Superior temporal gyrus (tissue), 1 donor: ENCODE data around the gene INTS1.

Source experiments
- DNase-seq: peaks from one replicate; pipeline ENCODE4 v3.0.0-alpha.2; 2016; ENCODE audit errors: extremely low spot score

Gene INTS1

DNA sequence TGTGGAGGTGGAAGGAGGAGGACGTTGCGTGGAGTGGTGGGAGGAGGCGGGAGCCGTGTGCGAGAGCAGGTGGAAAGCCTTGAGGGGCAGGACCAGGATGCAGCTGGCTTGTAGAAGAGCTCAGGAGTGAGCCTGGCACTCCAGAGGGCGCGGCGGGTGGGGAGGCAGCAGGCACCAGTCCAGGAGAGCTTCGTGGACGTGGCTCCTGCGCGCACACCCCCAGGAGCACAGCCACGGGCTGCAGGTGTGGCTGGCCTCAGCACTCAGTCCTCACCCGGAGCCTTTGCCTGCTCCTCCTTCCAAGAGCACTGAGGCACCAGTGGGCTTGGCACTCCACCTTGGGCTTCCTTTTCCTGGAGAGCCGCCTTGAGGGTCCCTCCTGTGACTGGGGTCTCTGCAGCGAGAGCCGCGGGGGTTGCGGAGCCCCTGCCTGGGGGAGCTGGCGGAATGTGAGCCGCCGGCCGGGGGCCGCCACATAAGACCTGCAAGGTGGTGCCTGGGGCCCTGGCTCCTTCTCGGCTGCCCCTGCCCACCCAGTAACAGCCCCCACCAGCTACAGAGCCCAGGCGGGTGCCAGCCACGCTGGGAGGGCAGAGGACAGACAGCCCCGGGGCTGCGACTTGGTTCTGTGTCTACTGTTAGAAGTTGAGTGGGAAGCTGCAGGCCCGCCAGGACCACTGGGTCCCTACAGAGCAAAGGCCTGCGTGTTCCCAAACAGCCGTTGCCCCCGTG, 37.4 kb upstream of the INTS1 start:
- no peak for DNase-seq

DNA sequence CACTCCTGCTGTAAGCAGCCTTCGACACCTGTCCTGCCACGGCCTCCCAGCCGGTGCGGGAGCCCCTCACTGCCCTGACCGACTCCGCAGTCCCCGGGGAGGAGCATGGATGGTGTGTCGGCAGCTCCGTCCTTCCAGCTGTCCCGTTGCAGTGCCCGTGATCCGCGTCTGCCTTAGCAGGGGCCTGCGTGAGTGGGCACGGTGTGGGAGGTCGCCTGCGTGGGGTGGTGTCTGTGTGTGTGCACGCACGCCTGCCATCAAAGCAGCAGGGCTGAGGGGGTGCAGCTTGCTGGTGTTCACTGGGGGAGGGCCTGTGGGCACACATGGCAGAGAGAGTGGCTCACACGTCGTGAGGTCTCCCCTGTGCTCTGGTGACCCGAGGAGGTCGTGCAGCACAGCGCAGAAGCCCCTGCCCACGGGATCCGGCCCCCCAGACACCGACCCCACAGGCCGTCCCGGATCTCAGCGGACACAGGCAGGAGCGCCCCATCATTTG, 36.6 kb upstream of the INTS1 start:
- no peak for DNase-seq

- DNase-seq = no peak
Measured at GRCh38 chr7:1539882-1540775, 35.9 kb upstream of the INTS1 start.

- DNase-seq = no peak
Measured at GRCh38 chr7:1539181-1539881, 35.1 kb upstream of the INTS1 start.

- no peak for DNase-seq
Measured at GRCh38 chr7:1538544-1539180, 34.5 kb upstream of the INTS1 start.

DNA sequence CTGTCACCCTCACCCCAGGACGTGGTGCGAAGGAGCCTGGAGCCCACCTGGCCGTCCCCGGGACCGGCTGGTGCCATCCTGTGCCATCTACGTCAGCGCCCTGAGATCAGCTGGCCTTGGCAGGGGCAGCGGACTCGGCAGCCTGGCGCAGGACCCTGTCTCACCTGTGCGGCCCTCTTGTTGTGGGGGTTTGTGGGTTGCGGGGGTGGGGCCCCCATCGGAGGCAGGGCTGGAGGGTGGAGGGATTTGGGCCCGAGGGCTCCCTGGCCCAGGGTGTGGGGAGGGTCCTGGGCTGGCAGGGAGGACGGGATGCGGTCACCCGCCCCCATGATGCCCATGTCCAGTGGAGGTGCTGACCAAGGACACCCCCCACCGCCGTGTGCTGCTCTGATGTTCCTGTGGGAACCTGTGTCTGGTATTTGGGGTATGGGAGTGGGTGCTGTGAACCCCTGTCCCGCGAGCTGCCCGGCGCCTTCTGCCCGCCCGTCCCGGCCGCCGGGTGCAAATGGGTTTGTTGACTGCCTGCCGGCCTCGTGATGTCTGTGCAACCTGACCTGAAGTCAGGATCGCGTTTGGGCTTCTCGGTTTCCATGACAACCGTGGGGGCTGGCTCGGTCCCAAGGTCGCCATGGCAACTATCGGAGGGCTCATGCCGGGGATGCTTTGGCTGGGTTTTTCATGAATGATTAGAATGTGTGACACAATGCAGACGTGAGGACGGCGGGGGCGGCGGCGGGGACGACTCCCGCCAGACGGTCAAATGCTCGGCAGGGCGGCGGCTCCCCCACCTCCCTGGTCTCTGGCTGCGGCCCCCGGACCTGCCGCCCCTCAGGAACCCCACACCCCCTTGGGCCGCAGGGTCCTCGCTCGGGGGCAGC, 33.6 kb upstream of the INTS1 start:
- DNase-seq = peak; percentile 69

GRCh38 chr7:1536743-1537534, 32.8 kb upstream of the INTS1 start:
- peak; percentile 69 for DNase-seq

DNA sequence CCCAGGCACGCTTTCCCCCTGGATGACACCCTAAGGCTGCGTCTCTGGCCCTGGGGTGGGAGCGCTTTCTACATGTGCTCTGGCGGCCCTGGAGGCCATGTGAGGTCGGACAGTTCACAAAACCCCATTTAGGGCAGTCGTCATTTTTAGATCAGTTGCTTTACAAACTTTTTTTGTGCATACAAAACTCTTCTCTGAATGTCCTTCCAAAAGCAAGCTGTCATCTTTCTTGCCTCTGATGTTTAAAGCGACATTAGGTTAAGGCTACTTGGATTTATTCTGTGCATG, 32.2 kb upstream of the INTS1 start:
- no peak for DNase-seq

DNA sequence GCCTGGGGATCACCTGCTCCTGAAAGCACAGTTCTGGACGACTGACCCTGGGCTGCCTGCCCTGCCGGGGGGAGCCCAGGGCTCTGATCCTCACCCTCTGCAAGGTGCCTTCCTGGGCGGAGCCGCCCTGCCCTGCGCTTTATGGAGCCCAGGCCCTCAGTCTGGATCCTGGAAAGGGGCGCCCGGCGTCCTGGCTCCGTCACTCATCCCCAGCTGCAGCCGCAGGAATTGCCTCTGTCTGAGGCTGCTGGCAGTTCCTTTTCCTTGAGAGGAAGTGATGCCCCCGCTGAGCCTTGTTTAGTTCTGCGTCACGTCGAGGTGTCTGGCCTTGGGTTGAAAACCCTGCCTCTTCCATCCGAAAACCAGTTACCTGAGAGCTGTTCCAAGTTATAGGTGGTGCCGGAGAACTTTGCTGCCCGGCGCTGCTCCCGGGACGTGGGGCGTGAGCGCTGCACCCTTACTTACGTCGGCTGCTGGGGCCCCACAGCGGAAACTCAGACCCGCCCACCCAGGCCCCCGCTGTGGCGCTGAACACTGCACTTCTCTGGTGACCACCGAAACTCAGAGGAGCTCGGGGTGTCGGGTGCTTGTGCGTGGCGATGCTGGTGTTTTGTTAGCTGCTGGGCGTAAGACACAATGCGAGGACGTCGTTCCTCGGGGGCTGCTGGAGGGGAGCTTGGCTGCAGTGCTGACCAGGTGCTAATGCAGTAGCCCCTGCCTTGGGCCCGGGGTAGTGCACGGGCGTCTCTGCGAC, 31.7 kb upstream of the INTS1 start:
- DNase-seq = no peak

DNA sequence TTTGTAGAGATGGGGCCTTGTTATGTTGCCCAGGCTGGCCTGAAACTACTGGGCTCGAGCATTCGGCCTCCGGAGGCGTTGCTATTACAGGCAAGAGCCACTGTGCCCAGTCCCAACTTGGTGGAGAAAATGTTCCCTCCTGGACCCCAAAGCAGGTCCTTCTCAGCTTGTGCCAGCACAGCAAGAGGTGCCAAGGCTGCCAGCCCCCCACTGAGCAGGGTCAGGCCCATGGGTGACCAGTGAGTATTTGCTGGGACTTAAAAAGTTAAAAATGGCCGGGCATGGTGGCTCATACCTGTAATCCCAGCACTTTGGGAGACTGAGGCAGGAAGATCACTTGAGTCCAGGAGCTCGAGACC, 30.9 kb upstream of the INTS1 start:
- DNase-seq = no peak

DNA sequence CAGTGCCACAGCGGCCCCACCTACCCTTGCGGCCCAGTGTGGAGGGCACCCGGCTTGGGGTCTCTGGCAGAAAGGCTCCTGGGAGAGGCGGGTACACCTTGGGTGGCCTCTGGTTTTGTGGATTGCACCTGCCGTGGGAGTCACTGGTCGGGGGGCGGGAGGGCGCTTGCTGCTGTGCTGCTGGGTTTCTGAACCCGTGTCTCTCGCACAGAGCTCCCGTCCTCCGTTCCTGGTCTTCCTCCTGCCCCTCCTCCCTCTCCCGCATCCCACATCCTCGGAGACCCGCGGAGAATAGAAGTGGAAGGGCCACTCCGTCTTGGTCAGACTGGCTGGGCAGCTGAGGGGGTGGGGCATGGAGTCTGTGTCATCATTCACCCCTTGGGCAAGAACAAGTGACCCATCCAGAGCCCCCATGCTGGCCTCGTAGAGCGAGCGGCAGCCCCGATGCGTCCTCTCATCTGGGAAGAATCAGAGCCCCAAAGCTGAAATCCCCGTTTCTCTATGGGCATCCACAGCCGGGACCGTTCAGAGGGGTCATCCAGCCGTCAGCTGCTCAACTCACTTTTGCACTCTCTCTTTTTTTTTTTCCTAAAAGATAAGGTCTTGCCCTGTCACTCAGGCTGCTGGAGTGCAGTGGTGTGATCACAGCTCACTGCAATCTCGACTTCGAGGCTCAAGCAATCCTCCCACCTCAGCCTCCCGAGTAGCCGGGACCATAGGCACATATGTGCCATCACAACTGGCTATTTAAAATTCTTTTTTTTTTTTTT, 30.3 kb upstream of the INTS1 start:
- DNase-seq = no peak

GRCh38 chr7:1533547-1534329, 29.5 kb upstream of the INTS1 start:
- no peak for DNase-seq

- no peak for DNase-seq
Measured at GRCh38 chr7:1533255-1533546, 29.0 kb upstream of the INTS1 start.

DNA sequence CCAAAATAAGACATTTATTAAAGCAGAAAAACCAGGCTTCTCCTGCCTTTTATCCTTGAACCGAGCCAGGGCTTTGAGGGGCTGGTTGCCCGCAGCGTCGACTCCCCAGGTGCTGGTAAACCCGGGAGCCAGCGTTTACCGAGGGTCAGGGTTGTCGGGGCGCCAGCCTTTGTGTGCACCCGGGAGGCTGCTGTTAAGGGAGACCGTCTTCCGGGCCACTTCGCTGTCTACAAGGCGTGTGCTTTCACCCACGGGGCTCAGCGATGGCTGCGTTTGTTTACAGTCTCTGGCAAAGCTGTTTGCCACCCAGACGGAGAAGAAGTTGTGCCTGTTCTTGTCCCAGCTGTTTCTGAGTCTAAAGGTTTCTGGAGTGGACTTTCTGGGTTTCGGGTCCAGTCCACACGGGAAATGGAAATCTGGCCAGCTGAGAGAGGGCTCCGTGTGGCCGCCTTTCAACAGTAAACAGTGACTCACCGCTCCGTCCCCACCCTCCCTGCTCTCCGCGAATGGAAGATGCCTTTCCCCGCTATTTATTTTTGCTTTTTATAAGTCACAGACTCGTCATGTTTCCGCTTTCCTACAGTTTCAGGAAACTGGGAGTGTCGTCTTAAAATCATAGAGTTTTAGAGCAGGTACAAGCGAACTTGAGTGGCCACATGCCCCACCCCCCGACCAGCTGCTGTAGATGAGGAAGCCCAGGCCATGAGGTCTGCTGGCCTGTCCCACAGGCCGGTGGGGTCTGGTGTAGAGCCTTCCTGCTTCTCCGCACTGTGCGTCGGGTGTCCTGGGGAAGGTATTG, 28.5 kb upstream of the INTS1 start:
- peak; percentile 69 for DNase-seq

- DNase-seq = peak; percentile 22
Measured at GRCh38 chr7:1531979-1532455, 27.8 kb upstream of the INTS1 start.

DNA sequence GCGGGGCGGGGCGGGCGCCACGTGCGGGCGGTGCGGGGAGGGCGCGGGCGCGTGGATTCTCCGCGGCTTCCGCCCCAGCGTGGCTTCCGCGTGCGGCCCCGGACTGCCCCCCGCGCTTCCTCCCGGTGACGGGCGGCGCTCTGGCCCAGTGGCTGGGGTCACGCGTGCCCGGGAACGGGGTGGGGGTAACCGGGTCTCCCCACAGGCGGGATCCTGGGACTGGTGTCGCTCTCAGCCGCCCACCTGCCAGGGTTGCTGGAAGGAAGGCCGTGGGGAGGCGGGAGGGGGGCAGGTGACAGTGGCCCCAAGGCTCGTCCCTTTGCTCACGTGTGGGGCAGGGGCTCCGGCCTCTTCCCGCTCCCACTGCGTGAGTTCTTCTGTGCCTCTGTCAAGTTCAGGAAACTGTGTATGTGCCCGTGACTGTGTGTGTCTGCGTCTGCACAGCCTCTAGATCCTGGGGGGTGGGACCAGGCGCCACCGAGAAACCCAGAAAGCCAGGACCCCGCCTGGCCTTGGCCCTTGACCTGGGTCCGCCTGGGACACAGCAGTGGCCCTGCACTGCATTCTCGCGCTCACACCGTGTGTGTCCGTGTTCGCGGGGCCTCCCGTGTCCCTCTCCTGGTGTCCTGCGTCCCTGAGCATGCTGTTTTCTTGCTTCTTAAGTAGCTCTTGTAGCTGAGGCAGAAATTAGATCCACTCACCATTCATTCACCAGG, 27.2 kb upstream of the INTS1 start:
- peak; percentile 16 for DNase-seq

DNA sequence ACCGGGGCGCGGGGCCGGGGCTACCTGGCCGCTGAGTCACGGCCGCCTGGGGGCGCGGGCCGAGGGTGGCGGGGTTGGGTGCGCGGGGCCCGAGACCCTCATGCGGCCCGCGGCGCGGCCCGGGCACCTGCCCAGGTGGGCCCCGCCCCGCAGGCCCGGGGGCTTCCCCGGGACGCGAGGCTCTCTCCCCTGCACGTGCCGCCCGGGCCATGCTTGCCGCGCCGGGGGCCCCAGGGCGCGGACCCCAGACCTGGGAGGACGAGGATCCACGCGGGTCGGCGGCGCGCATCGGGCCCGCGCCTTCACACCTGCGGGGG, 26.7 kb upstream of the INTS1 start:
- DNase-seq = no peak
